Activated B cell treated with CpG ODN at 0.5 μM for 24 hours (primary cell): Measurements from ENCODE around the gene AK3. TPM values are rescaled to one million over a fixed set of nuclear protein-coding genes. Genes with fewer than 3 reads are reported as not detected.
"Not testable (repeated sequence)": the region's sequence is repeated elsewhere in the genome, so short reads cannot be mapped to it uniquely, and the experiment has no call there.

Source experiments
- ATAC-seq: fragments of 200-7000 bp; cut with Tn5 transposase; one replicate; pipeline ENCODE4 v1.10.0; 2021; ENCODE audit warnings: low read depth, mild to moderate bottlenecking, moderate library complexity
- CTCF ChIA-PET: fragments of 350-600 bp; sonication (Branson Sonifier 250); formaldehyde crosslinking; loops from one replicate; lab custom pipeline; 2021; ENCODE audit warnings: antibody characterized with exemption; lab: Charles Lee
- POLR2A ChIA-PET: fragments of 350-600 bp; sonication (Branson Sonifier 250); formaldehyde crosslinking; loops from one replicate; lab custom pipeline; 2021; ENCODE audit warnings: antibody characterized with exemption; lab: Charles Lee
- DNase-seq: peaks from one replicate; pipeline ENCODE4 v3.0.0; 2022
- H3K27ac Mint-ChIP-seq: one replicate; pipeline ENCODE4 v1.8.0; 2020; ENCODE audit warnings: mixed read lengths
- H3K27me3 Mint-ChIP-seq: one replicate; pipeline ENCODE4 v1.8.0; 2021; ENCODE audit warnings: mixed read lengths
- H3K36me3 Mint-ChIP-seq: one replicate; pipeline ENCODE4 v1.8.0; 2021; ENCODE audit warnings: low read depth, mixed read lengths
- H3K4me1 Mint-ChIP-seq: one replicate; pipeline ENCODE4 v1.8.0; 2021; ENCODE audit warnings: mixed read lengths
- H3K4me3 Mint-ChIP-seq: one replicate; pipeline ENCODE4 v1.8.0; 2020; ENCODE audit warnings: mild to moderate bottlenecking, mixed read lengths
- H3K9me3 Mint-ChIP-seq: one replicate; pipeline ENCODE4 v1.8.0; 2020; ENCODE audit warnings: mixed read lengths
- CTCF ChIP-seq: fragments of 200-600 bp; IDR thresholded peaks from one replicate; pipeline ENCODE4 v1.8.0; 2022; ENCODE audit warnings: antibody characterized with exemption, mild to moderate bottlenecking
- intact Hi-C: fragments of 100-400 bp; cut with micrococcal nuclease; formaldehyde crosslinking; loops from one replicate; pipeline ENCODE4 v1.15.1; 2024
- total RNA-seq: library from RNA; stranded (reverse); gene quantifications from 2 replicates; pipeline ENCODE4 v1.2.3, GENCODE V29; 2022

The AK3 gene
- total RNA-seq, 1 donor from 2014 or later = 16.9 TPM

- intact Hi-C loops = no loop called here
- H3K27me3 Mint-ChIP-seq = peaks cover 8% of the 10 kb centered on the region
- ATAC-seq (no peak), DNase-seq (no peak)
- no peaks in the 10 kb centered on the region for H3K36me3 Mint-ChIP-seq
- no peak overlapping the region for H3K27ac Mint-ChIP-seq
- H3K4me1 Mint-ChIP-seq = no peaks in the 10 kb centered on the region
- ChIA-PET CTCF (interaction anchor here (0.7 kb wide), 1 partner anchor 20 kb away, joined by 4 read pairs; no protein-coding TSS in a partner anchor), POLR2A (interaction anchor here (0.6 kb wide), 1 partner anchor 22 kb away, joined by 11 read pairs; no protein-coding TSS in a partner anchor)
- no peaks in the 10 kb centered on the region for H3K9me3 Mint-ChIP-seq
- TF ChIP-seq CTCF = no peak
- H3K4me3 Mint-ChIP-seq = no peak overlapping the region
Measured at GRCh38 chr9:4781408-4781807, 40.4 kb upstream of the AK3 start.

GRCh38 chr9:4780651-4781050, 39.6 kb upstream of the AK3 start:
- H3K27me3 Mint-ChIP-seq = peaks cover 8% of the 10 kb centered on the region
- intact Hi-C loops = no loop called here
- TF ChIP-seq CTCF = no peak
- no peak overlapping the region for H3K4me3 Mint-ChIP-seq
- H3K27ac Mint-ChIP-seq = no peak overlapping the region
- ChIA-PET POLR2A (no interaction called here), CTCF (interaction anchor here (0.7 kb wide), 1 partner anchor 19 kb away, joined by 4 read pairs; no protein-coding TSS in a partner anchor)
- H3K9me3 Mint-ChIP-seq = no peaks in the 10 kb centered on the region
- no peaks in the 10 kb centered on the region for H3K36me3 Mint-ChIP-seq
- ATAC-seq = no peak
- H3K4me1 Mint-ChIP-seq = no peaks in the 10 kb centered on the region
- DNase-seq = no peak

- H3K36me3 Mint-ChIP-seq, ATAC-seq, POLR2A ChIA-PET, DNase-seq, H3K4me1 Mint-ChIP-seq, H3K27me3 Mint-ChIP-seq, H3K27ac Mint-ChIP-seq, CTCF ChIA-PET, H3K9me3 Mint-ChIP-seq, H3K4me3 Mint-ChIP-seq, intact Hi-C loops: not testable (repeated sequence)
Measured at GRCh38 chr9:4774958-4775357, 34.0 kb upstream of the AK3 start.

GRCh38 chr9:4774209-4774608, 33.2 kb upstream of the AK3 start:
- ChIA-PET CTCF (interaction anchor here (1.6 kb wide), 1 partner anchor 14 kb away, joined by 4 read pairs; no protein-coding TSS in a partner anchor), POLR2A (no interaction called here)
- peaks cover 3% of the 10 kb centered on the region for H3K9me3 Mint-ChIP-seq
- ATAC-seq (no peak), DNase-seq (no peak)
- TF ChIP-seq CTCF = no peak
- H3K27me3 Mint-ChIP-seq = no peaks in the 10 kb centered on the region
- H3K36me3 Mint-ChIP-seq = no peaks in the 10 kb centered on the region
- intact Hi-C loops = no loop called here
- H3K4me1 Mint-ChIP-seq = no peaks in the 10 kb centered on the region
- H3K4me3 Mint-ChIP-seq = no peak overlapping the region
- H3K27ac Mint-ChIP-seq = no peak overlapping the region

- POLR2A ChIA-PET = no interaction called here
- Mint-ChIP-seq H3K9me3 (peaks cover 3% of the 10 kb centered on the region), H3K4me1 (no peaks in the 10 kb centered on the region), H3K36me3 (no peaks in the 10 kb centered on the region), H3K27me3 (no peaks in the 10 kb centered on the region), H3K27ac (no peak overlapping the region), H3K4me3 (no peak overlapping the region)
- no peak for ATAC-seq
- TF ChIP-seq CTCF = no peak
- CTCF ChIA-PET = no interaction called here
- intact Hi-C loops = no loop called here
- no peak for DNase-seq
Measured at GRCh38 chr9:4771788-4772187, 30.8 kb upstream of the AK3 start.
